ENCODE data around the gene HNRNPUL1. TPM values are rescaled to one million over a fixed set of nuclear protein-coding genes. Genes with fewer than 3 reads are reported as not detected.

The HNRNPUL1 gene
- total RNA-seq, 1 experiment from 2014 or later: 266 TPM

- TF ChIP-seq EZH2 (IDR thresholded peaks at IDR 0.05; ENCODE audit: low read depth): no peak
- no peak for TF ChIP-seq CTCF (conservative IDR thresholded peaks at IDR 0.05)
- Histone ChIP-seq H3K79me2 (ENCODE audit: low read depth) (no peaks in the 10 kb centered on the region), H2AFZ (no peak overlapping the region), H3K9me3 (ENCODE audit: insufficient read depth, low read depth) (no peaks in the 10 kb centered on the region), H3K4me2 (no peak overlapping the region), H3K27ac (no peak overlapping the region), H3K36me3 (ENCODE audit: low read depth) (no peaks in the 10 kb centered on the region), H3F3A (ENCODE audit: insufficient read depth, low read depth) (no peaks in the 10 kb centered on the region), H3K27me3 (ENCODE audit: insufficient read depth, low read depth) (no peaks in the 10 kb centered on the region), H4K20me1 (ENCODE audit: insufficient read depth) (no peaks in the 10 kb centered on the region), H3K9me2 (ENCODE audit: insufficient read depth) (no peaks in the 10 kb centered on the region), H3K4me3 (no peak overlapping the region), H3K4me1 (replicated peaks; ENCODE audit: insufficient read depth) (no peaks in the 10 kb centered on the region)
- no TSS peak for BruUV-seq (replicated peaks)
- ChIA-PET POLR2A (ENCODE audit: unreplicated experiment) (no interaction called here), CTCF (no interaction called here)
- intact Hi-C loops (cut with micrococcal nuclease; ENCODE audit: unreplicated experiment): no loop called here
- DNase-seq: no peak
Measured at GRCh38 chr19:41234512-41235168, 29.5 kb upstream of the HNRNPUL1 start.

GRCh38 chr19:41235480-41235879 is 28.7 kb upstream of the HNRNPUL1 start:
- H3K79me2 ChIP-seq (ENCODE audit: low read depth): no peaks in the 10 kb centered on the region
- no peaks in the 10 kb centered on the region for H3K4me1 ChIP-seq (replicated peaks; ENCODE audit: insufficient read depth)
- intact Hi-C loops (cut with micrococcal nuclease; ENCODE audit: unreplicated experiment): no loop called here
- H3F3A ChIP-seq (ENCODE audit: insufficient read depth, low read depth): no peaks in the 10 kb centered on the region
- H3K9me3 ChIP-seq (ENCODE audit: insufficient read depth, low read depth): no peaks in the 10 kb centered on the region
- H4K20me1 ChIP-seq (ENCODE audit: insufficient read depth): no peaks in the 10 kb centered on the region
- no TSS peak for BruUV-seq (replicated peaks)
- no peak overlapping the region for H3K4me2 ChIP-seq
- no peak overlapping the region for H3K27ac ChIP-seq
- H3K36me3 ChIP-seq (ENCODE audit: low read depth): no peaks in the 10 kb centered on the region
- H3K9me2 ChIP-seq (ENCODE audit: insufficient read depth): no peaks in the 10 kb centered on the region
- no peaks in the 10 kb centered on the region for H3K27me3 ChIP-seq (ENCODE audit: insufficient read depth, low read depth)
- H3K4me3 ChIP-seq: no peak overlapping the region
- no peak overlapping the region for H2AFZ ChIP-seq
- POLR2A ChIA-PET (ENCODE audit: unreplicated experiment): no interaction called here
- TF ChIP-seq CTCF (conservative IDR thresholded peaks at IDR 0.05): no peak
- TF ChIP-seq EZH2 (IDR thresholded peaks at IDR 0.05; ENCODE audit: low read depth): no peak
- CTCF ChIA-PET: no interaction called here
- no peak for DNase-seq

- no peaks in the 10 kb centered on the region for H3K9me3 ChIP-seq (ENCODE audit: insufficient read depth, low read depth)
- H3K27ac ChIP-seq: no peak overlapping the region
- H3K79me2 ChIP-seq (ENCODE audit: low read depth): no peaks in the 10 kb centered on the region
- no peak overlapping the region for H3K4me2 ChIP-seq
- no peaks in the 10 kb centered on the region for H3K4me1 ChIP-seq (replicated peaks; ENCODE audit: insufficient read depth)
- no peaks in the 10 kb centered on the region for H3F3A ChIP-seq (ENCODE audit: insufficient read depth, low read depth)
- no peak overlapping the region for H3K4me3 ChIP-seq
- no TSS peak for BruUV-seq (replicated peaks)
- ChIA-PET CTCF (no interaction called here), POLR2A (ENCODE audit: unreplicated experiment) (no interaction called here)
- TF ChIP-seq CTCF (conservative IDR thresholded peaks at IDR 0.05) (no peak), EZH2 (IDR thresholded peaks at IDR 0.05; ENCODE audit: low read depth) (no peak)
- intact Hi-C loops (cut with micrococcal nuclease; ENCODE audit: unreplicated experiment): no loop called here
- no peaks in the 10 kb centered on the region for H3K27me3 ChIP-seq (ENCODE audit: insufficient read depth, low read depth)
- DNase-seq: no peak
- H2AFZ ChIP-seq: no peak overlapping the region
- H3K9me2 ChIP-seq (ENCODE audit: insufficient read depth): no peaks in the 10 kb centered on the region
- H3K36me3 ChIP-seq (ENCODE audit: low read depth): no peaks in the 10 kb centered on the region
- no peaks in the 10 kb centered on the region for H4K20me1 ChIP-seq (ENCODE audit: insufficient read depth)
Measured at GRCh38 chr19:41238244-41238643, 25.9 kb upstream of the HNRNPUL1 start.
